D721Med (cell line): Measurements from ENCODE around the gene GAREM2.

Experiments
- DNase-seq: peaks from one replicate; pipeline ENCODE4 v3.0.0; 2011; ENCODE audit warnings: low spot score; ENCODE audit not compliant: insufficient read length
- FAIRE-seq: peaks from 2 replicates; lab custom pipeline; 2011; peaks lifted over from hg19 to GRCh38; lab: Jason Lieb, UNC
- TF ChIP-seq, protein P1 (sequence below): IDR thresholded peaks from 2 replicates; pipeline ENCODE4 v1.5.1; 2012; ENCODE audit warnings: mild to moderate bottlenecking, control low read depth; ENCODE audit not compliant: insufficient read depth; ENCODE audit errors: missing control alignments

The GAREM2 gene

DNA sequence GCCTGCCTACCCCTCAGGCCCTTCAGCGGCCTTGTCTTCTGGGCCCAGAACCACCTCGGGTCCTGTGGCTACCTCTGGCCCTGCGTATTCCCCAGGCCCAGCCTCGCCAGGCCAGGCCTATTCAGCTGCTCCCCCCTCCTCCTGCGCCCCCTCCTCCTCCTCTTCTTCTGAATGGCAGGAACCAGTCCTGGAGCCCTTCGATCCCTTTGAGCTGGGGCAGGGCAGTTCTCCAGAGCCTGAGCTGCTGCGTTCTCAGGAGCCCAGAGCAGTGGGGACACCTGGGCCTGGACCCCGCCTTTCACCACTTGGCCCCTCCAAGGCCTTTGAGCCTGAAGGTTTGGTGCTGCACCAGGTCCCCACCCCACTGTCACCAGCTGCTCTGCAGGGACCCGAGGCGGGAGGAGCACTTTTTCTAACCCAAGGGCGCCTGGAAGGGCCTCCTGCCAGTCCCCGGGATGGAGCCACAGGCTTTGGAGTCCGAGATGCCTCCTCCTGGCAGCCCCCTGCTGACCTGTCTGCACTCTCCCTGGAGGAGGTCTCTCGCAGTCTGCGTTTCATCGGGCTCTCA, 14.7 kb downstream of the GAREM2 start:
- FAIRE-seq (no peak), DNase-seq (no peak)
- TF ChIP-seq, protein P1, sequence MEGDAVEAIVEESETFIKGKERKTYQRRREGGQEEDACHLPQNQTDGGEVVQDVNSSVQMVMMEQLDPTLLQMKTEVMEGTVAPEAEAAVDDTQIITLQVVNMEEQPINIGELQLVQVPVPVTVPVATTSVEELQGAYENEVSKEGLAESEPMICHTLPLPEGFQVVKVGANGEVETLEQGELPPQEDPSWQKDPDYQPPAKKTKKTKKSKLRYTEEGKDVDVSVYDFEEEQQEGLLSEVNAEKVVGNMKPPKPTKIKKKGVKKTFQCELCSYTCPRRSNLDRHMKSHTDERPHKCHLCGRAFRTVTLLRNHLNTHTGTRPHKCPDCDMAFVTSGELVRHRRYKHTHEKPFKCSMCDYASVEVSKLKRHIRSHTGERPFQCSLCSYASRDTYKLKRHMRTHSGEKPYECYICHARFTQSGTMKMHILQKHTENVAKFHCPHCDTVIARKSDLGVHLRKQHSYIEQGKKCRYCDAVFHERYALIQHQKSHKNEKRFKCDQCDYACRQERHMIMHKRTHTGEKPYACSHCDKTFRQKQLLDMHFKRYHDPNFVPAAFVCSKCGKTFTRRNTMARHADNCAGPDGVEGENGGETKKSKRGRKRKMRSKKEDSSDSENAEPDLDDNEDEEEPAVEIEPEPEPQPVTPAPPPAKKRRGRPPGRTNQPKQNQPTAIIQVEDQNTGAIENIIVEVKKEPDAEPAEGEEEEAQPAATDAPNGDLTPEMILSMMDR = no peak

DNA sequence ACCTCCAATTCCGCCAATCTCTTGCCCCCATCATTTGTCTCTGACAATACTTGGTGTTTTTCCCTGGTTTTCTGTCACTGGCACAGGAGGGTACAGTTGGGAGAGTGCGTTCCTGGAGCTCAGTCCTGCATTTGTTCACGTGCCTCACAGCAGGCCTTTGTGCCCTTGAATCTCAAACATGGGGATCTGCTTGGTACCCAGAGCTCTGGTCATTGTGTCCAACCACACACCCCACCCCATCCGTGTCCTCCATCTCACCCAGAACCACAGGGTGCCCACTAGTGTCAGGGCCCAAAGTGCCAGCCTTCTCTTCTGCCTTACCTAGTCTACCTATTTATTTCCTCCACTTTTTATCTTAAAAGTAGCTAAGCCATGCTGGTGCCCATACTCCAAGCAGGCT, 16.2 kb downstream of the GAREM2 start:
- DNase-seq (no peak), FAIRE-seq (no peak)
- TF ChIP-seq, protein P1 = no peak

DNA sequence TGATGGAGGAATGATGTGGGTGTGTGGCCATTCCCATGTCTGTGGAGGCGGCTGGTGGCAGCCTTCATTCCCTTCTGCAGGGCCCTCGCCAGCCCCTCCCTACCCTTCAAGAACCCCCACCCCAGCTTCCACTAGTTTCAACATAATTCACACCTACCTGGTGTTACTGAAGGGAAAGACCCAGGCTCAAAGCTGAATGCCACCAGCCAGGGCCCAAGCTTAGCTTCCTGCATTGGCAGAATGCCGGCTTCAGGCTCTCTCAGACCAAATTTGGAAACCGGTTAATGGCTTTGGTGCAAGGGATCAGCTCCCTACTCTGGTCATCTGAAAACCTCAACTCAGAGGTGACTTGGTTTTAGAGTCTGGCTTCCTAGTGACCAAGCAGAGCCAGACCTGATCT, 16.9 kb downstream of the GAREM2 start:
- FAIRE-seq (no peak), DNase-seq (no peak)
- TF ChIP-seq, protein P1 = no peak

DNA sequence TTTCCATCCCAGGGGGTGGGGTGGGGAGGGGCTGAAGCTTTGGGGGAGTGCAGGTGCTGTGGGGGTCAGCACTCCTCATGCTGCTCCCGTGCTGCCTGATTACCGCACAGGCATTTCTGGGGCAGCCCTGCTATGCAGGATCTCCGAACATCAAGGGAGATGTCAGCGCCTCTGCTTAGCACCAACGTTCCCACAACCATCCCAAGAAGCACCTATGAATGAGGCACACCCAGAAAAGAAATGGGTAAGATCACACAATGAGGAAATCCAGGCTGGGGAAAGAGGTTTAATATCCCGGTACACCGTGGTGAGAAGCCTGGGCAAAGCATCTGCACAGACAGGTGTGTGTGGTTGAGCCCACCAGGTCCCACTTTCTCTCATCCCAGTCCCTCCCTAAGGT, 17.5 kb downstream of the GAREM2 start:
- FAIRE-seq (no peak), DNase-seq (no peak)
- TF ChIP-seq, protein P1 = no peak

DNA sequence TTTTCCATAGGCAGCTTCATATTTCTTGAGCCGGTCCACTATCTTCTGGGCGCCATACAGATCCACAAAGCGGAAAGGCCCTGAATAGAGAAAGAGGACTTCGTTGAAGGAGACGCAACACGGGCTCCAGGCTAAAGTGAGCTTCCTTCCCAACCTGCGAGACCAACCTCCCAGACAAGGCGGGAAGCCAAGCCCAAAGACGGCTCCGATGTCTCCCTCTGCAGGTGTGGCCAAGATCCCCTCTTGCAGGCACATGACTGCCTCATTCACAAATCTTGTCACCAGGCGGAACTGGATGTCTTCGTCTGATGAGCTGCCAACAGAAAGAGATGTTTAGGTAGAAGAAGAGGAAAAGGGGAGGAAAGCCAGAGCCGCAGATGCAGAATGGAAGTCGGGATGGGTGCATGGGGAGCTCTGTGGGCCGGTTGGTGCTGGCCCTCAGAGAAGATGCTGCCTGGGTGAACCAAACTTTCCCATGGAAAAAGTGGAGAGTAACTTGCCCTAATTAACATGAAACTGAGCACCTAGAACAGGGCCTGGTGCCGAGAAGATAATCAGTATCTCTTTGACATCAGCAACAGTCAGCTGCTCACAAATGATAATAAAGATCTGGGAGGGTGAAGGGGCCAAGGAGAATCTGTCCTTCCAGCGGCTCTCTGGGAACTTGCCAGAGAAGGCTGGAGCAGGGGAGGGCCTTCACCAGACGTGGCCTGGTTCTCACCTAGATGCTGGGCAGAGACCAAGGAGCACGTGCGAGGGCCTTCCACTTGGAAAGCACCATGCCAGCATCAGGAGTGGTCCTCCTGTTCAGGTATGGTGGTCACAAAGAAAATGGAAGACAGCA, 18.6 kb downstream of the GAREM2 start:
- FAIRE-seq (no peak), DNase-seq (no peak)
- TF ChIP-seq, protein P1 = no peak

DNA sequence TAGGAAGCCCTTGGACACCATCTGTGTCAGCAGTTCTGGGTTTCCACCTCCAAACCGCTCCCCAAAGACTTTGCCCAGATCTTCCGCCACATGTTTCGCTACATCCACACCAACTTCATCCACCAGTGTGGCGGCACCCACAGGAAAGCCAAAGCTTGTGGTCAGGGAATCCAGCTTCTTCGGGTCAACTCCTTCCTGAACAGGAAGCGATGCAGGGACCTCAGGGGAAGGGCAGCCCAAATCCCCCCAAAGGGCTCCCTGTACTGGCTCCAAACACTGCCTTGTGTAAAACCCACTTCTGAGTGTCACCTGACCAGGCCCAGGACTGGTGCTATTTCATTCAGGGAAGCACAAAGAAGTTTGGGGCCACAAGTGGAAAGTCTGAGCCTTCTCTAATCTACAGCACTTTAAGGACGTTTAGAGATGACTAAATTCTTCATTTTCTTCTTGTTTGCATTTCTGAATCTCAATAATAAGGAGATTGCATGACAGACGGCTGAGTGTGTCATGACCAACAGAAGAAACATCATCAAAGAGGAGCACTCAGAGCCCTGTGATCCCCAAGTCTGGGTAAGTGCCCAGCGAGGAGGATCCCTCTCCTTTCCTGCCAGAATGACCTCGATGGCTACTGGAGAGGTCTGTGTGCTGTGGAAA, 20.8 kb downstream of the GAREM2 start:
- TF ChIP-seq, protein P1 = no peak
- FAIRE-seq (no peak), DNase-seq (no peak)
